Upper lobe of left lung (tissue), 6 donors: ENCODE results near the gene ACOT13. TPM values are rescaled to one million over a fixed set of nuclear protein-coding genes. Genes with fewer than 3 reads are reported as not detected.
"Not testable (repeated sequence)": the region's sequence is repeated elsewhere in the genome, so short reads cannot be mapped to it uniquely, and the experiment has no call there.

ENCODE experiments used
- ATAC-seq, 2 donors: fragments of 200-7000 bp; cut with Tn5 transposase; one replicate each; pipeline ENCODE4 v1.9.1; 2022; ENCODE audit warnings: mild to moderate bottlenecking in 2 of 2, moderate library complexity in 2 of 2; ENCODE audit not compliant: low FRiP score in 2 of 2
- DNase-seq, 2 donors: peaks; one replicate each; pipeline ENCODE4 v3.0.0-alpha.2; 2019 to 2020
- H3K27ac ChIP-seq, 4 donors: fragments of 200-600 bp; sonication (generic); one replicate each; pipeline ENCODE4 v1.5.1; 2016 to 2019
- H3K27me3 ChIP-seq, 4 donors: fragments of 200-600 bp; sonication (generic); one replicate each; pipeline ENCODE4 v1.5.1; 2017 to 2019
- H3K36me3 ChIP-seq, 4 donors: fragments of 200-600 bp; sonication (generic); one replicate each; pipeline ENCODE4 v1.5.1; 2016 to 2019
- H3K4me1 ChIP-seq, 4 donors: fragments of 200-600 bp; sonication (generic); one replicate each; pipeline ENCODE4 v1.5.1; 2018 to 2019
- H3K4me3 ChIP-seq, 4 donors: fragments of 200-600 bp; sonication (generic); one replicate each; pipeline ENCODE4 v1.5.1; 2017 to 2019; ENCODE audit warnings: mild to moderate bottlenecking in 2 of 4, moderate library complexity in 1 of 4
- H3K9me3 ChIP-seq, 4 donors: fragments of 200-600 bp; sonication (generic); one replicate each; pipeline ENCODE4 v1.5.1; 2018 to 2019
- EP300 ChIP-seq, 4 donors: sonication (generic); formaldehyde crosslinking; IDR thresholded peaks; one replicate each; pipeline ENCODE4 v1.5.1; 2017; ENCODE audit warnings: antibody characterized with exemption in 4 of 4, control low read depth in 2 of 4
- POLR2A ChIP-seq, 4 donors: fragments of 450-650 bp; IDR thresholded peaks; one replicate each; pipeline ENCODE4 v1.5.1; 2016 to 2017; ENCODE audit warnings: antibody characterized with exemption in 4 of 4, mild to moderate bottlenecking in 2 of 4
- POLR2AphosphoS5 ChIP-seq, 2 donors: sonication (generic); formaldehyde crosslinking; IDR thresholded peaks; one replicate each; pipeline ENCODE4 v1.5.1; 2017; ENCODE audit warnings: antibody characterized with exemption in 2 of 2
- WGBS, 2 donors: methylation state at CpG; one replicate each; pipeline ENCODE4 v1.1.5; 2017 to 2018; 5-methylcytosine and 5-hydroxymethylcytosine counted together
- total RNA-seq, 6 donors: library from RNA; depleted of rRNA in 4 of 6; stranded (reverse); fragments of >200 nt in 4 of 6; gene quantifications; one replicate each; pipeline versions ENCODE4 v1.1.0 to v1.2.1, GENCODE V29; 2016 to 2021
- TF ChIP-seq, protein P1 (sequence below), 6 experiments: fragments of 450-650 bp in 4 of 6; fragments of 200-600 bp in 2 of 6; sonication (generic) in 2 of 6; IDR thresholded peaks; one replicate each; pipeline ENCODE4 v1.5.1; 2016 to 2019; ENCODE audit warnings: antibody characterized with exemption in 6 of 6
- donor health status: DM: no; HTN: no; CAD: no; lungs with moderate emphysema.
- donor health status: DM: no; HTN: yes; CAD: no; lungs with severe emphysema.

Gene ACOT13
- total RNA-seq, 6 donors from 2014 or later: 5.2 to 20.2 (median 10.5) TPM

DNA sequence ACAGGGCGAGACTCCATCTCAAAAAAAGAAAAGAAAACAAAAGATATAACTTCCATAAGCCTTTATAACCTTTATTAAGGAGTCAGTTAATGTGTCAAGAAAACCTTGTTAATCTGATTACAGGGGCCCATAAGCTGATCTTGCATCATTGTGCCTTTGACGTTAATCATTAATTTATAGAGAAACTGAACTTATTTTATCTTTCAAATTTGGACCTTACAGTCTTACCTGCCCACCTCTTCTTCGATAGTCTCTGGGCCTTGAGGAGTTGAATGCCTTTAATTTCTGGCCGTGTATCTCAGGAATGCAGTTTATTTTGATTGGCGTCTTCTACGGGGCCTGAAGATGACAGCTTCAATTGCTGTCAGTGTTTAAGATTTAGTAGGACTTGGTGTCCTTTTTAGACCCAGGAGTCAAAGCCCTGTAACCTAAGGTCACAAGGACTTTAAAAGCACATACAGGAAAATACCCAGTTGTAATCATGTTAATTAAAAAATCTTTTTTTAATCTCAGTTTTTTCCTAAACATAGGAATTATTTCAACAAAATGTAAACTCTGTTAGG is 5.8 kb downstream of the ACOT13 start:
- TF ChIP-seq, protein P1, sequence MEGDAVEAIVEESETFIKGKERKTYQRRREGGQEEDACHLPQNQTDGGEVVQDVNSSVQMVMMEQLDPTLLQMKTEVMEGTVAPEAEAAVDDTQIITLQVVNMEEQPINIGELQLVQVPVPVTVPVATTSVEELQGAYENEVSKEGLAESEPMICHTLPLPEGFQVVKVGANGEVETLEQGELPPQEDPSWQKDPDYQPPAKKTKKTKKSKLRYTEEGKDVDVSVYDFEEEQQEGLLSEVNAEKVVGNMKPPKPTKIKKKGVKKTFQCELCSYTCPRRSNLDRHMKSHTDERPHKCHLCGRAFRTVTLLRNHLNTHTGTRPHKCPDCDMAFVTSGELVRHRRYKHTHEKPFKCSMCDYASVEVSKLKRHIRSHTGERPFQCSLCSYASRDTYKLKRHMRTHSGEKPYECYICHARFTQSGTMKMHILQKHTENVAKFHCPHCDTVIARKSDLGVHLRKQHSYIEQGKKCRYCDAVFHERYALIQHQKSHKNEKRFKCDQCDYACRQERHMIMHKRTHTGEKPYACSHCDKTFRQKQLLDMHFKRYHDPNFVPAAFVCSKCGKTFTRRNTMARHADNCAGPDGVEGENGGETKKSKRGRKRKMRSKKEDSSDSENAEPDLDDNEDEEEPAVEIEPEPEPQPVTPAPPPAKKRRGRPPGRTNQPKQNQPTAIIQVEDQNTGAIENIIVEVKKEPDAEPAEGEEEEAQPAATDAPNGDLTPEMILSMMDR (IDR thresholded peaks at IDR 0.05): no peak
- TF ChIP-seq POLR2AphosphoS5 (IDR thresholded peaks at IDR 0.05): no peak
- no peak for TF ChIP-seq POLR2A (IDR thresholded peaks at IDR 0.05)
- TF ChIP-seq EP300 (IDR thresholded peaks at IDR 0.05): no peak
- ATAC-seq (no peak), DNase-seq (no peak)
- H3K4me3 ChIP-seq: no peak overlapping the region
- peaks cover 7 to 12% (median 8%) of the 10 kb centered on the region in 4 donors for H3K4me1 ChIP-seq
- H3K27ac ChIP-seq: no peak overlapping the region
- 90 to 94% methylated on average over 6 of the region's 6 CpGs for WGBS, 2 donors
- H3K27me3 ChIP-seq: no peaks in the 10 kb centered on the region
- peaks cover 0 to 12% (median 5%) of the 10 kb centered on the region in 4 donors for H3K9me3 ChIP-seq
- H3K36me3 ChIP-seq: no peaks in the 10 kb centered on the region

DNA sequence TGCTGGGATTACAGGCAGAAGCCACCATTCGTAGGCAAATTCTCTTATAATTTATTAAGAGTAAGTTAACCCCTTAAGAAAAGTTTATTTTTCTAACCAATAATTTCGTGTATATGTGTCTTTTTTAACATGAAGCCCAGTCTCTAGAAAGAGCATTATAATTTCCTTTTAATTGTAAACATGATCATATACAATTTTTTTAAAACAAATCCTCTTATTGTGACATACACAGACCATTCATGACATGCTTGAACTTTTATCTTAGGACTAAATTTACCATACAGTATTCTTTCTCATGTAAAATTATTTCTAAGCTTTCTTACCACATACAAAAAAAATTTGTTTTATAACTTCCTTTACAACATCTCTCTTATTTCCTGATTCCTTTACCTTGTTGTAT is 6.7 kb downstream of the ACOT13 start:
- peaks cover 0 to 3% (median 0%) of the 10 kb centered on the region in 4 donors for H3K4me1 ChIP-seq
- no peaks in the 10 kb centered on the region for H3K27me3 ChIP-seq
- DNase-seq (no peak), ATAC-seq (no peak)
- H3K27ac ChIP-seq: no peak overlapping the region
- no peak overlapping the region for H3K4me3 ChIP-seq
- WGBS, 2 donors: 80 to 89% methylated on average over 2 of the region's 2 CpGs
- TF ChIP-seq POLR2A (IDR thresholded peaks at IDR 0.05): no peak
- no peak for TF ChIP-seq POLR2AphosphoS5 (IDR thresholded peaks at IDR 0.05)
- TF ChIP-seq EP300 (IDR thresholded peaks at IDR 0.05): no peak
- TF ChIP-seq, protein P1 (IDR thresholded peaks at IDR 0.05): no peak
- H3K9me3 ChIP-seq: peaks cover 0 to 12% (median 5%) of the 10 kb centered on the region in 4 donors
- no peaks in the 10 kb centered on the region for H3K36me3 ChIP-seq

DNA sequence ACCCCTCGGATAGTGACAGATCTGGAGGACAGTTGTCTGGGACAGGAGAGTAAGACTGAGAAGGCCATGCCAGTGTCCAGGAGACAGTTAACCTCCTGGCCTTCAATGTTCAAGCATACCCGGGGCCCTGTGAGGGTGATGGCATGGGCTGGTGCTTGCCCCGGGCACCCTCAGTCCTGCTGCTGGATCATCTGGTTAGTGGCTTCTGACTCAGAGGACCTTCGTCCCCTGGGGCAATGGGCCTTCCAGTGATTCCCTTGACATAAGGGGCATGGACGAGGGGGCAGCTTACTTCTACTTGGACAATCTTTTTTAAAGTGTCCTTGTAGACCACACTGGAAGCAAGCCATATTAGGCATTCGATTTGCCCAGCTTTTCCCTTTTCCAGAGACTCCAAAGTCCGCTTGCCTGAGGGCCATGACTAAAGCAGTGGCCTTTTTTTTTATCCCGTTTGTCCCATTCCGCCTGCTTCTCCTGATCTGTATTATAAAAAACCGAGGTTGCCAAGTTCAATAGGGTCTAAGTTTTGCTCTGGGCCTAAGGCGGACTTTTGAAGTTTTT is 12.0 kb downstream of the ACOT13 start:
- not testable (repeated sequence) for H3K4me1 ChIP-seq, ATAC-seq, DNase-seq, H3K27me3 ChIP-seq, H3K9me3 ChIP-seq, H3K36me3 ChIP-seq, H3K27ac ChIP-seq, H3K4me3 ChIP-seq
- WGBS, 2 donors: 93 to 96% methylated on average over 11 of the region's 11 CpGs

DNA sequence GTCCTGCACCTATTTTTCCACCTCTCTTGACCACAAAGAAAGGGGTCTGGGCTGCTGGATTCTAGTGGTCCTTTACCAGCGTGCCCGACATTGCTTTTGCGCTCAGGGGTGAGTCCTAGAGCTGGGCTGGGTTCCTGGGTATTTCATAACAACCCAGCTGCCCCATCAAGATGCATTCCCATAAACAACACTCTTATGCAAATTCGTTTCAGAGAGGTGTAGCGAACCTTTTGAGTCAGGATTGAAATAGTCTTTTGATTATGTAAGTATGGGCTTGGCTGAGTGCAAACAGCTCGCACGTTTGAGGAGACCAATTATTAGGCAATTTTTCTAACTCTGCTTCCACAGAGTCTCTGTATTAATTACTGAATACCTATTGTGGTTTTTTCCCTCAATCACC is 13.7 kb downstream of the ACOT13 start:
- peak overlapping the region; percentile 24 to 58 (median 40) for H3K27ac ChIP-seq
- no peak for ATAC-seq
- WGBS, 2 donors: 61 to 64% methylated on average over 7 of the region's 7 CpGs

DNA sequence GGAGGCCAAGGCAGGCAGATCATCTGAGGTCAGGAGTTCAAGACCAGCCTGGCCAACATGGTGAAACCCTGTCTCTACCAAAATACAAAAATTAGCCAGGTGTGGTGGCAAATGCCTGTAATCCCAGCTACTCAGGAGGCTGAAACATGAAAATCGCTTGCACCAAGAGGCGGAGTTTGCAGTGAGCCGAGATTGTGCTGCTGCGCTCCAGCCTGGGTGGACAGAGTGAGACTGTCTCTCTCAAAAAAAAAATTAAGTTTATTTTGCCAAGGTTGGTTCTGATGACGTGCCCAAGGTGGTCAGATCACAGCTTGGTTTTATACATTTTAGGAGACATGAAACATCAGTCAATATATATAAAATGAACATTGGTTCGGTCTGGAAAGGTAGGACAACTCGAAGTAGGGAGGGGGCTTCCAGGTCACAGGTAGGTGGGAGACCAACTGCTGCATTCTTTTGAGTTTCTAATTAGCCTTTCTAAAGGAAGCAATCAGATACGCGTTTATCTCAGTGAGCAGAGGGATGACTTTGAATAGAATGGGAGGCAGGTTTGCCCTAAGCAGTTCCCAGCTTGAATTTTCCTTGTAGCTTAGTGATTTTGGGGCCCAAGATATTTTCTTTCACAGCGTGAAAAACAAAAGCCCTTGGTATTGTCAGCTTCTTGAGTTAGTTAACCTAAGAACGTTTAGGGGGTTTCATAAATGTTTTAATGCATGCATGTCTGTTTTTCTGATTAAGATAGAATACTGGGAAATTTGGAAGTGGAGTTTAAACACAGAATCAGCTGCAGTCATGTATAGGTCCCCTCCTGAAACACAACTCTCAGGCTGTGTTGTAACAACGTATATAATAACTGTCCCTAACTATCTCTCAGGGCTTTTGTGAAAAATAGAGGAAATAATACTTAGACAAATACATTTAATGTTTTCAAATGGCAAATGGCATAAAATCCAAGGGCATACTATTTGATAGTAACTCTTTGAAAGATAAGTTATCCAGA is 16.7 kb downstream of the ACOT13 start:
- H3K27me3 ChIP-seq: no peaks in the 10 kb centered on the region
- 70 to 75% methylated on average over 10 to 12 of the region's 12 CpGs for WGBS, 2 donors
- no peaks in the 10 kb centered on the region for H3K36me3 ChIP-seq
- H3K9me3 ChIP-seq: no peaks in the 10 kb centered on the region
- no peak for ATAC-seq
- TF ChIP-seq POLR2A (IDR thresholded peaks at IDR 0.05): no peak
- no peak for TF ChIP-seq POLR2AphosphoS5 (IDR thresholded peaks at IDR 0.05)
- TF ChIP-seq EP300 (IDR thresholded peaks at IDR 0.05): no peak
- no peak for DNase-seq
- H3K27ac ChIP-seq: no peak overlapping the region
- no peak overlapping the region for H3K4me3 ChIP-seq
- peaks cover 0 to 7% (median 2%) of the 10 kb centered on the region in 4 donors for H3K4me1 ChIP-seq

More for the DNA sequence above, 13.7 kb downstream of the ACOT13 start:
- Histone ChIP-seq H3K9me3 (no peaks in the 10 kb centered on the region), H3K4me3 (no peak overlapping the region), H3K4me1 (peaks cover 0 to 7% (median 2%) of the 10 kb centered on the region in 4 donors), H3K27me3 (no peaks in the 10 kb centered on the region), H3K36me3 (no peaks in the 10 kb centered on the region)
- TF ChIP-seq EP300 (IDR thresholded peaks at IDR 0.05) (peak in 1 of 4 donors; percentile 61), POLR2AphosphoS5 (IDR thresholded peaks at IDR 0.05) (peak in 1 of 2 donors; percentile 31), POLR2A (IDR thresholded peaks at IDR 0.05) (no peak)
- peak in 1 of 2 donors; percentile 59 for DNase-seq

DNA sequence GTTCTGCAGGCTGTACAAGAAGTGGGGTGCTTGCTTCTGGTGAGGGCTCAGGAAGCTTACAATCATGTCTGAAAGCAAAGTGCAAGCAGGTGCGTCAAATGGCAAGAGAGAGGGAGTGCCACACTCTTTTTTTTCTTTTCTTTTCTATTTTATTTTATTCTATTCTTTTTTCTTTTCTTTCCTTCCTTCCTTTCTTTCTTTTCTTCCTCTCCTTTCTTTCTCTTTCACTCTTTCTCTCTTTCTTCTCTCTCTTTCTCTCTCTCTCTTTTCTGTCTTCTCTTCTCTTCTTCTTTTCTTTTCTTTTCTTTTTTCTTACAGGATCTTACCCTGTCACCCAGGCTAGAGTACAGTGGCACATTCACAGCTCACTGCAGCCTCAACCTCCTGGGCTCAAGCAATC is 19.5 kb downstream of the ACOT13 start:
- no peaks in the 10 kb centered on the region for H3K36me3 ChIP-seq
- no peaks in the 10 kb centered on the region for H3K9me3 ChIP-seq
- TF ChIP-seq EP300 (IDR thresholded peaks at IDR 0.05) (no peak), POLR2AphosphoS5 (IDR thresholded peaks at IDR 0.05) (no peak)
- WGBS, 2 donors: 91 to 95% methylated on average over 1 of the region's 1 CpG
- no peak overlapping the region for H3K4me3 ChIP-seq
- ATAC-seq (no peak), DNase-seq (no peak)
- peaks cover 0 to 5% (median 0%) of the 10 kb centered on the region in 4 donors for H3K4me1 ChIP-seq
- no peaks in the 10 kb centered on the region for H3K27me3 ChIP-seq
- no peak overlapping the region for H3K27ac ChIP-seq
